SK-N-SH treated with all-trans-retinoic acid at 6 μM for 48 hours (cell line): ENCODE measurements around the gene KCNMA1.

Source experiments
- BACH2 ChIP-seq: fragments of 250-450 bp; sonication (Bioruptor Pico); IDR thresholded peaks from 2 replicates; pipeline ENCODE4 v1.9.0; 2021; ENCODE audit warnings: mild to moderate bottlenecking, borderline replicate concordance
- ESRRG ChIP-seq: fragments of 250-450 bp; sonication (Bioruptor Pico); IDR thresholded peaks from 2 replicates; pipeline ENCODE4 v1.6.1; 2021; ENCODE audit warnings: mild to moderate bottlenecking
- OSR1 ChIP-seq: fragments of 250-450 bp; sonication (Bioruptor Pico); IDR thresholded peaks from 2 replicates; pipeline ENCODE4 v1.8.0; 2022; ENCODE audit warnings: moderate library complexity, mild to moderate bottlenecking, inconsistent platforms
- TF ChIP-seq, protein P1 (sequence below): fragments of 250-450 bp; sonication (Bioruptor Pico); IDR thresholded peaks from 2 replicates; pipeline ENCODE4 v1.8.0; 2020; ENCODE audit warnings: mild to moderate bottlenecking, moderate library complexity, borderline replicate concordance

DNA sequence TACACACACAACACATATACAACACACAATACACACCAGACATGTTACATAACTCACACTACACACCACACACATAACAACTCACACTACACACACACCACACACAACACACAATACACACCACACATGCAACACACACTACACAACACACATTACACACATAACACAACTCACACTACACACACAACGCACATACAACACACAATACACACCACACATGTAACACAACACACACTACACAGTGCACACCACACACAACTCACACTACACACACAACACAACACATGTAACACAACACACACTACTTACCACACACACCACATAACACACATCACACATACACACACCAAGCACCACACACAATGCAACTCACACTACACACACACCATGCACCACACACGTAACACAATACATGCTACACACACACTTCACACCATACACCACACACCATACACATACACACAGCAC is 166.5 kb downstream of the KCNMA1 start:
- TF ChIP-seq, protein P1, sequence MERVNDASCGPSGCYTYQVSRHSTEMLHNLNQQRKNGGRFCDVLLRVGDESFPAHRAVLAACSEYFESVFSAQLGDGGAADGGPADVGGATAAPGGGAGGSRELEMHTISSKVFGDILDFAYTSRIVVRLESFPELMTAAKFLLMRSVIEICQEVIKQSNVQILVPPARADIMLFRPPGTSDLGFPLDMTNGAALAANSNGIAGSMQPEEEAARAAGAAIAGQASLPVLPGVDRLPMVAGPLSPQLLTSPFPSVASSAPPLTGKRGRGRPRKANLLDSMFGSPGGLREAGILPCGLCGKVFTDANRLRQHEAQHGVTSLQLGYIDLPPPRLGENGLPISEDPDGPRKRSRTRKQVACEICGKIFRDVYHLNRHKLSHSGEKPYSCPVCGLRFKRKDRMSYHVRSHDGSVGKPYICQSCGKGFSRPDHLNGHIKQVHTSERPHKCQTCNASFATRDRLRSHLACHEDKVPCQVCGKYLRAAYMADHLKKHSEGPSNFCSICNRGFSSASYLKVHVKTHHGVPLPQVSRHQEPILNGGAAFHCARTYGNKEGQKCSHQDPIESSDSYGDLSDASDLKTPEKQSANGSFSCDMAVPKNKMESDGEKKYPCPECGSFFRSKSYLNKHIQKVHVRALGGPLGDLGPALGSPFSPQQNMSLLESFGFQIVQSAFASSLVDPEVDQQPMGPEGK (CRISPR knock-in tag) = no peak
- TF ChIP-seq OSR1 (no peak), ESRRG (CRISPR knock-in tag) (no peak), BACH2 (CRISPR knock-in tag) (no peak)
